ENCODE measurements around the gene C16orf89. TPM values are rescaled to one million over a fixed set of nuclear protein-coding genes. Genes with fewer than 3 reads are reported as not detected.
"Not testable (repeated sequence)": the region's sequence is repeated elsewhere in the genome, so short reads cannot be mapped to it uniquely, and the experiment has no call there.

Gene C16orf89
- total RNA-seq, 1 experiment from 2014 or later: not detected

DNA sequence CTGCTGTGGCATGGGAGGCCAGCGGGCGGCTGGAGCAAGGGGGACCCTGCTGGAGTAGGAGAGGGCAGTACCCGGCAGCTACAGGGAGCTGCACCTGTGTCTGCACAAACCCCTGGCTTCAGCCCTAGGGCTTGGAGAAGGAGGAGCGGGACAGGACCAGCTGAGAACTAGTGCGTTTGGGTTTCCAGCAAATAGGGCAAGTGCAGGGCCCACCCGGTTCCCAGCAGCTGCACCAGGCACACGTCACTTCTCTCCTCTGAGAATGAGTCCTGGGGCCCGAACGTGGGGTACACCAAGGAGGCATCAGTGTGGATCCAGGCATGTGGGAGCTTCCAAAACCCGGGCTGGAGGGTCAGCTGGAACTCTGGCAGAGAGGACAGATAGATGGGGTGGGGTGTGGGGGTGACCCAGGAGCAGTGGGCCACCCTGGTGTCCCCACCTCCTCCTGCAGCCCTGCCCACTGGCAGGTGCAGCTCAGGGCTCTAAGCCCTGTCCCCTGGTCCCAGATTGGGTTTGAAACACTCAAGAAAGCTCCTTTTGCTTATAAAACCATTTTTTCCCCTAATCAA lies 5.6 kb downstream of the C16orf89 start:
- DNase-seq (ENCODE audit: low read depth in 1 of 2, low spot score in 2 of 2): no peak
- Histone ChIP-seq H3K4me1 (replicated peaks) (no peaks in the 10 kb centered on the region), H3K9me3 (replicated peaks) (no peaks in the 10 kb centered on the region), H3K27ac (no peak overlapping the region), H3K4me3 (no peak overlapping the region), H3K27me3 (replicated peaks) (peaks cover 28% of the 10 kb centered on the region), H3K36me3 (no peaks in the 10 kb centered on the region)

DNA sequence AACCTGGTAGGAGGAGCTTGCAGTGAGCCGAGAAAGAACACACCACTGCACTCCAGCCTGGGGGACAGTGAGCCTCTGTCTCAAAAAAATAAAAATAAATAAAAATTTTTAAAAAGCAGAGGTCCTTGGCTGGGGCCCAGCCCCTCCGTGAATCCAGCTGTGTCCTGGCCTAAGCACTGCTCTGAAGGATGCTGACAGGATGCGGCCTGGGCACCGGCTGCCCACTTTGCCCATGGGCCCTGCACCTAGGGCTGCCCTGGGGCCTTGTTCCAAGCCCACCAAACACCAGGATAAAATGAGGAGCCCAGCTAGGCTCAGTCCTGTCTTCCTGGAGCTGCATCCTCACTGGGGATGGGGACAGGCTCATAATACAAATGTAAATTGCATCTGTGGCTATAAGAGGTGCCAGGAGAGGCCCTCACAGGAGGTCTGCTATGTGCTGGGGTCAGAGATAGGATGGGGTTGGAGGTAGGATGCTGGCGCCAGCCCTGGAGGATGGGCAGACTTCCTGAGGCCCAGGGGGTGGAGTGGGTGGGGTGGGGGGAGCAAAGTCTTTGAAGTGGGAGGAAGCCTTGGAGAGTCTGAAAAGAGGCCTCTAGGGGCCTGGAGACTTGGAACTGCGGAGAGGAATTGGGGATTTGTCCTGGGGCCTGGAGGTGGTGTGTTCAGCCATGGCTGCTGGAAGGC lies 6.2 kb downstream of the C16orf89 start:
- Histone ChIP-seq H3K36me3 (no peaks in the 10 kb centered on the region), H3K4me1 (replicated peaks) (no peaks in the 10 kb centered on the region), H3K27ac (no peak overlapping the region), H3K9me3 (replicated peaks) (no peaks in the 10 kb centered on the region), H3K4me3 (no peak overlapping the region), H3K27me3 (replicated peaks) (peaks cover 22% of the 10 kb centered on the region)
- DNase-seq (ENCODE audit: low read depth in 1 of 2, low spot score in 2 of 2): no peak

DNA sequence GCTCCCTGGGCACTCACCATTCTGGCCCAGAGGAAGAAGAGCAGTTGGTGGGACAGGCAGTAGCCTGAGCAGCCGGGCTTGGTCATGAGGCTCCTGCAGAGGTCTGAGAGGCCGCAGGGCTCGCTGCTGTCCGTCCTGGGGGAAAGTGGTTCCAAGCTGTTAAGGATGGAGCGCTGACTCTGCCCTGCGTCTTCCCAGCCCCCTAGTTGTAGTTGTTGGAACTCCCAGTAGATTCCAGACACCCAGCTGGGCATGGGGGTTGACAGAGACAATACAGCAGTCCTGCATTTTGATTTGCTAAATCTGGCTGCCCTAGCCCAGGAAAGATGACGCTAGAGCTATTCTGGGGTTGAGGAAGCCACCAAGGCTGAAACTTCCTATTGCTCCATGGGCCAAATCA lies 7.3 kb downstream of the C16orf89 start:
- Histone ChIP-seq H3K36me3 (no peaks in the 10 kb centered on the region), H3K4me3 (no peak overlapping the region), H3K4me1 (replicated peaks) (no peaks in the 10 kb centered on the region), H3K27me3 (replicated peaks) (peaks cover 13% of the 10 kb centered on the region), H3K9me3 (replicated peaks) (no peaks in the 10 kb centered on the region), H3K27ac (no peak overlapping the region)
- DNase-seq (ENCODE audit: low read depth in 1 of 2, low spot score in 2 of 2): no peak

DNA sequence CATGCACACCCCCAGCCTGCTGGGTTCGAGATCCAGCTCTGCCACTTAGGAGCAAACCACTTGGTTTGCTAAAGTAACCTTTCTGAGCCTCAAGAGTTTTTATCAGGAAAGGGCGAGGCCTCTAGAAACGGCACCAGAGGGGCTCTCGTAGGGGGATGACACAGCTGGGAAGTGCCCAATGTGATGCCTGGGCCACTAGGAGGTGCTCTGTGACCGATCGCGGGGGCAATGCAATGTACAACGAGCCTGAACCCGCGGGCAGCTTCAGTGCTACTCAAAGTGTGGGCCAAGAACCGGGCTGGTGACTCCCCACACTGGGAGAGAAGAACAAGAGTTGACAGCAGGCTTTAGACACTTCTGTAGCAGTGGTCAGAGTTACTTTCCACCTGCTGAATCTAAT lies 9.4 kb downstream of the C16orf89 start:
- Histone ChIP-seq H3K27ac (no peak overlapping the region), H3K4me3 (no peak overlapping the region), H3K4me1 (replicated peaks) (no peaks in the 10 kb centered on the region), H3K9me3 (replicated peaks) (no peaks in the 10 kb centered on the region), H3K27me3 (replicated peaks) (peaks cover 3% of the 10 kb centered on the region), H3K36me3 (no peaks in the 10 kb centered on the region)
- no peak for DNase-seq (ENCODE audit: low read depth in 1 of 2, low spot score in 2 of 2)

DNA sequence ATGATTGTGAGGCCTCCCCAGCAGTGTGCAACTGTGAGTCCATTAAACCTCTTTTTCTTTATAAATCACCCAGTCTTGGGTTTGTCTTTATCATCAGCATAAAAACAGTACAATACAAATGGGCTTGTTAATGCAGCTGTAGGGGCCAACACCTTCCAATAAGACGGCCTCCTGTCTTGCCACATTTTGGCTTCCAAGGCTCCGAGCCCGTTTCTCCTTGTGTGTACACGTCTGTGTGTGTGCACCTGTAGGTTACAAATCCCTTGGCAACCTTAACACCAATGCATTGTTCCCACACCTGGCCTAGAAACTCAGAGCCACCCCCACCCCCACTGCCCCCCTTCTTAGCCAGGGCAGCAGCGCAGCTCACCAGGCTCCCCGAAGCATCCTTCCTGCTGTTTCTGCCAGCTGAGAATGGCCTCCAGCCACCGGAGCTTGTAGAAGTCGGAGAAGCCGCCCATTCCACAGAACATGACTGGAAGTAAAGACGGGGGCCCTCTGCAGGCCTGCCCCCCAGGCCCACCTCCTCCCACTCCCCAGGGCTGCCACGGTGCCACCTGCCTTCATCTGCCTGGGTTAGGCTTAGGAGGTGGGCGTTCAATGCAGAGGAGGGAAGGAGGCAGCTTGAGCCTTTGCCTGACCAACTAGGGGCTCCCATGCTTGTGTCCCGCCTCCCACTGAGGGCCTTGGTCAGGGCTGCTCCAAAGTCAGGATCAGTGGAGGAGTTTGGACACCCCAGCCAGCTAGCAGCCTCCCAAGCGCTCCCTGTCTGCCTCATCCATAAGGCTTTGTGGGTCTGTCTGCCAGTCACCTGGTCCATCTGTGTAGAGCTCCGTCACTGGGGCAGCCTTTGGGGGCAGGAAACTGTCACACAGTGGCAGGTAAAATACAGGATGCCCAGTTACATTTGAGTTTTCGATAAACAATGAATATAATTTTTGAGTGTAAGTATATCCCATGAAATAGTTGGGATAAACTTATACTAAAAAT lies 10.6 kb downstream of the C16orf89 start:
- H3K4me3 ChIP-seq: no peak overlapping the region
- H3K9me3 ChIP-seq (replicated peaks): no peaks in the 10 kb centered on the region
- H3K4me1 ChIP-seq (replicated peaks): no peaks in the 10 kb centered on the region
- H3K27ac ChIP-seq: no peak overlapping the region
- H3K27me3 ChIP-seq (replicated peaks): peaks cover 7% of the 10 kb centered on the region
- H3K36me3 ChIP-seq: no peaks in the 10 kb centered on the region
- DNase-seq (ENCODE audit: low read depth in 1 of 2, low spot score in 2 of 2): no peak

DNA sequence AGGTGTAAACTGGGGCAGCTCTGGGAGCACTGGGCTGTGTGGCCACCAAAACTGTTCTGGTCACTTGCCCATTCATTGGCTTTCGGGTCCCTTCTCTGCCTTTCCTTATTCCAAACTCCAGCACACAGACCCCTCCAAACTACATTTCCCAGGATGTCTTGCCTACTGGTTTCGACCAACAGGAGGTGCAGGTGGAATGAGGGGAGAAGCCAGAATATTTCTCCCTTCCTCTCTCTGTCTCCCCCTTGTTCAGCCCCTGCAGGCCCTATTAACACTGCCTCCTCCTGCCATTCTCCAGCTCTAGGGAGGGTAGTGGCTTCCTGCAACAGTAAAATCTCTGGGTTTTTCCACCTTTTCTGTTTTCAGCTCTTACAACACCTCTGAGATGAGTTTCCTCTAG lies 18.8 kb downstream of the C16orf89 start:
- H3K4me1 ChIP-seq (replicated peaks): peaks cover 4% of the 10 kb centered on the region
- DNase-seq (ENCODE audit: low read depth in 1 of 2, low spot score in 2 of 2): no peak

DNA sequence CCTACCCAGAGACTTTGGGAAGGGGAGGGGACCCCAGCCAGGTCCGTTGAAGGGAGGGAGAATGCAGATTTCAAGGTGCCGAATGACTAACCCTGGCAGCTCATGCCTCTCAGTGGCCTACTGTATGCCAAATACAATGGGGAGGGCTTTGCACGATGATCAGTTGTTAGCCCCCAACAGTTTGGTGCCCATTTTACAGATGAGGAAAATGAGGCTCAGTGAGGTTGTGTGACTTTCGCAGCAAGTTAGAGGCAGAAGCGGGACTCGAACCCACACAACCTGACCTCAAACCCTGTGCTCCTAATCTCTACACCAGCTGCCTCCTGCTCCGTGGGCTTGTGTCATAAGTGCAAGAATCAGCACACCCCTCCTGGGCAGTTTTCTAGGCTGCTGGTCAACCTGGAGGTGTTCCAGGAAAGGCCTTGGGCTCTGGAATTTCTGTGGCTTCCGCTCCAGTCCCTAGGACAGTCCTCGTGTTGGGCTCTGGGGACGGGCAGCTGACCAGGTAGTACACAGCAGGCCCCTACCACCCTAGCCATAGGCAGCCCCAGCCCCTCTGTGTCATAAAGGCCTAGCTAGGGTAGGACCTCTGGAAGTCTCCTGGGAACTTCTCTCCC lies 20.1 kb downstream of the C16orf89 start:
- Histone ChIP-seq H3K9me3 (replicated peaks) (no peaks in the 10 kb centered on the region), H3K27me3 (replicated peaks) (peaks cover 12% of the 10 kb centered on the region; the same call in 1 of the 2 replicates), H3K27ac (no peak overlapping the region), H3K4me3 (no peak overlapping the region), H3K36me3 (no peaks in the 10 kb centered on the region), H3K4me1 (replicated peaks) (peaks cover 18% of the 10 kb centered on the region)
- no peak for DNase-seq (ENCODE audit: low read depth in 1 of 2, low spot score in 2 of 2)

More for the DNA sequence above, 18.8 kb downstream of the C16orf89 start:
- no peaks in the 10 kb centered on the region for H3K9me3 ChIP-seq (replicated peaks)
- H3K36me3 ChIP-seq: no peaks in the 10 kb centered on the region
- no peak overlapping the region for H3K4me3 ChIP-seq
- H3K27me3 ChIP-seq (replicated peaks): peaks cover 13% of the 10 kb centered on the region; the same call in 1 of the 2 replicates
- H3K27ac ChIP-seq: no peak overlapping the region

DNA sequence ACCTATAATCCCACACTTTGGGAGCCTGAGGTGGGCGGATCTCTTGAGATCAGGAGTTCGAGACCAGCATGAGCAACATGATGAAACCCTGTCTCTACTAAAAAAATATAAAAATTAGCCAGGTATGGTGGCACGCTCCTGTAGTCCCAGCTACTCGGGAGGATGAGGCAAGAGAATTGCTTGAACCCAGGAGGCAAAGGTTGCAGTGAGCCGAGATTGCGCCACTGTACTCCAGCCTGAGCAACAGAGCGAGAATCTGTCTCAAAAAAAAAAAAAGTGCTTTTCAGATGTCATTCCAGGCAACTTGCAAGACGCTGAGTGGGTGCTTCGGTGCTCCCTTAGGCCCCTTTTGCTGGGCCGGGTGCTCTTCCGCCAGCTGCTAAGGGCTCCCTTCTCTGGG lies 21.2 kb downstream of the C16orf89 start:
- H3K4me3 ChIP-seq; H3K27me3 ChIP-seq (replicated peaks); H3K36me3 ChIP-seq; H3K27ac ChIP-seq; DNase-seq (ENCODE audit: low read depth in 1 of 2, low spot score in 2 of 2); H3K9me3 ChIP-seq (replicated peaks): not testable (repeated sequence)
- peaks cover 19% of the 10 kb centered on the region for H3K4me1 ChIP-seq (replicated peaks)

DNA sequence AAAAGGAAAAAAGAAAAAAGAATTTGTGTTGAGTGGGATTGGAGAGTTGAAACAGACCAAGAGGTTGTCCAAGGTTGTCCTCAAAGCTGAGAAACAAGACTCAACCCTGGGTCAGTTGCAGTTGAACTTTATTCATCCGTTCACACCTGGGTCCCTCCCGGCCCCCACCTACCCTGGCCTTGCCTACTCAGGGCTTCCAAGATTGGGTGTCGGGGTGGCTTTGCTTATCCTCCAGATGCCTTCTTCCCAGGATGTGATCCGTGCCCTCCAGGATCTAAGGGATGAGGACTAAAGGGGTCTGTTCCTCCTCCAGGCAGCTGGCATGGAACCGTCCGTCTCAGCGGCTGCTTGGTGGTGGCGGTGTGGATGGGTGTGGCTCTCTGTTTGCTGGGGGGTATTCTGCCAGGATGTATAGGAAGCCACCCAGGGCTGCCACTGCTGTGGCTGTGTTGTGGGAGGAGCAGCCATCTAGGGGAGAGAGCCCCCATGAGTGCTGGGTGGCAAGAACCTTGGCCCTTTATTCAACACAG lies 21.7 kb downstream of the C16orf89 start:
- Histone ChIP-seq H3K9me3 (replicated peaks) (no peaks in the 10 kb centered on the region), H3K27ac (no peak overlapping the region), H3K4me3 (no peak overlapping the region), H3K4me1 (replicated peaks) (peaks cover 19% of the 10 kb centered on the region), H3K27me3 (replicated peaks) (peaks cover 6% of the 10 kb centered on the region; the same call in 1 of the 2 replicates), H3K36me3 (no peaks in the 10 kb centered on the region)
- no peak for DNase-seq (ENCODE audit: low read depth in 1 of 2, low spot score in 2 of 2)

DNA sequence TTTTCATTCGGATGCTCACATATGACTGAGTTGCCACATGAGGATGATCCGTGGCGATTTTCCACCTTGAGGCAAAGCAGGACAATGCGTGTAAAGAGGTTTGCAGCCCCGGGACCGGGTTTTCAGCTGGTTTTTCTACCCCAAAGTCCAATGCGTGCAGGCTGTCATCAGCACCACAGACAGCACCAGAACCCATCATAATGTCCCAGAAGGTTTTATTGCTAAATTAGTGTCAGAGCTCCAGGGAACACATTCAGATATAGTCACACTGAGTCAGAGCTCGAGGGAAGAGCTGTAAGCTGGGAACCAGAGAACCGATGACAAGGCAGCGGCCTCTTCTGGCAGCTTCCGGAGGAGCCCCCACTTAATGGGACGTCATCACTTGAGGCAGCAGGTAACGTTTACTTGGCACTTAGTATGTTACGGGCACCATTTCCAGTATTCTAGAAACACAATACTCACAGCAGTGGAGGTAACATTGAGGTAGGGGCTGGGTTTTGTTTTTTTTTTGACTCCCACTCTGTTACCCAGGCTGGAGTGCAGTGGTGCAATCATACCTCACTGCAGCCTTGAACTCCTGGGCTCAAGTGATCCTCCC lies 23.1 kb downstream of the C16orf89 start:
- no peaks in the 10 kb centered on the region for H3K36me3 ChIP-seq
- no peak for DNase-seq (ENCODE audit: low read depth in 1 of 2, low spot score in 2 of 2)
- no peaks in the 10 kb centered on the region for H3K27me3 ChIP-seq (replicated peaks)
- no peak overlapping the region for H3K4me3 ChIP-seq
- no peaks in the 10 kb centered on the region for H3K9me3 ChIP-seq (replicated peaks)
- H3K4me1 ChIP-seq (replicated peaks): peaks cover 19% of the 10 kb centered on the region
- no peak overlapping the region for H3K27ac ChIP-seq

DNA sequence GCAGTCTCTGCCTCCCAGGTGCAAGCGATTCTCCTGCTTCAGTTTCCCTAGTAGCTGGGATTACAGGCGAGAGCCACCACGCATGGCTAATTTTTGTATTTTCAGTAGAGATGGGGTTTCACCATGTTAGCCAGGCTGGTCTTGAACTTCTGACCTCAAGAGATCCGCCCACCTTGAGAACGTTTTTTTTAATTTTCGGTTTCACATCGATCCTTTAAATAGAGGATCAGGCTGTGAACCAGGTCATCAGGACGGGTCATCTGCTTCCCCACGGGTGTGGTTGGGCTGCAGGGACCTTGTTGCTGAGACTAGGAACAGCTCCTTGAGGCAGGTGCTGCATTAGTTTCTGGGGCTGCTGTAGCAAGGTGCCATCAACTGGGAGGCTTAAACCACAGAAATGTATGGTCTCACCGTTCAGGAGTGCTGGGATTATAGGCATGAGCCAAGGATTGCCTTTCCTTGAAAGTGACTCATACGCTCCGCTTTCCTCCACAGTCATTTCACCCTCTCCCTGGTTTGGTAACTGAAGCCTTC lies 24.1 kb downstream of the C16orf89 start:
- Histone ChIP-seq H3K27ac (no peak overlapping the region), H3K36me3 (no peaks in the 10 kb centered on the region), H3K9me3 (replicated peaks) (no peaks in the 10 kb centered on the region), H3K27me3 (replicated peaks) (no peaks in the 10 kb centered on the region), H3K4me1 (replicated peaks) (peaks cover 19% of the 10 kb centered on the region), H3K4me3 (no peak overlapping the region)
- no peak for DNase-seq (ENCODE audit: low read depth in 1 of 2, low spot score in 2 of 2)

DNA sequence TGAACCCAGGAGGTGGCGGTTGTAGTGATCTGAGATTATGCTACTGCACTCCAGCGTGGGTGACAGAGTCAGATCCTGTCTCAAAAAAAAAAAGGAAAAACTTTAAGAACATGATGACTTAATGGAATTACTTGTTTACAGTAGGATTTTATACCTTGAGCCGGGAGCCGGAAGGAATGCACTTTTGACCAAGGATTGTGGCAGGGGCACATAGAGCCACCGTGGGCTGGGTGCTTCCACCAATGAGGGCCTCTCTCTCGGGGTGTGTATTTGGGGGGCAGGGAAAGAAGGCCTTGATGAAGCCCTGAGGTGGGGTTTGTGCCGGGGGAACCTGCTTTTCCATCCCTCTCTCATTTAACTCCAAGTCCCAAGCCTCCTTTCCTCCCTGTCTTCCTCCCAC lies 25.3 kb downstream of the C16orf89 start:
- DNase-seq (ENCODE audit: low read depth in 1 of 2, low spot score in 2 of 2): no peak
- Histone ChIP-seq H3K36me3 (no peaks in the 10 kb centered on the region), H3K4me1 (replicated peaks) (peaks cover 19% of the 10 kb centered on the region), H3K27ac (no peak overlapping the region), H3K9me3 (replicated peaks) (no peaks in the 10 kb centered on the region), H3K27me3 (replicated peaks) (no peaks in the 10 kb centered on the region), H3K4me3 (no peak overlapping the region)
